GM23338 (cell line): ENCODE data around the gene GRN. TPM values are rescaled to one million over a fixed set of nuclear protein-coding genes. Genes with fewer than 3 reads are reported as not detected.

Experiments
- ATAC-seq: fragments of 200-7000 bp; cut with Tn5 transposase; 3 replicates; pipeline ENCODE4 v1.9.1; 2020
- DNase-seq: peaks from one replicate; pipeline ENCODE4 v3.0.0-alpha.2; 2015; ENCODE audit warnings: low spot score
- H2AFZ ChIP-seq: fragments of 200-600 bp; sonication (generic); 2 replicates; pipeline ENCODE4 v1.8.0; 2016; ENCODE audit warnings: antibody characterized with exemption, mild to moderate bottlenecking, moderate library complexity
- H3F3A ChIP-seq: fragments of 200-600 bp; sonication (generic); replicated peaks from 2 replicates; pipeline ENCODE4 v1.8.0; 2017; ENCODE audit warnings: antibody characterized with exemption, mixed run types, low read depth
- H3K27ac ChIP-seq: fragments of 200-600 bp; sonication (generic); 2 replicates; pipeline ENCODE4 v1.6.1; 2016; ENCODE audit warnings: low read depth
- H3K27me3 ChIP-seq: fragments of 200-600 bp; sonication (generic); 2 replicates; pipeline ENCODE4 v1.8.0; 2016; ENCODE audit warnings: mild to moderate bottlenecking, mixed run types, moderate library complexity; ENCODE audit not compliant: insufficient read depth
- H3K36me3 ChIP-seq: fragments of 200-600 bp; sonication (generic); 2 replicates; pipeline ENCODE4 v1.8.0; 2016; ENCODE audit warnings: mild to moderate bottlenecking; ENCODE audit not compliant: insufficient read depth
- H3K4me1 ChIP-seq: fragments of 200-600 bp; sonication (generic); 2 replicates; pipeline ENCODE4 v1.8.0; 2016; ENCODE audit warnings: mild to moderate bottlenecking, moderate library complexity; ENCODE audit not compliant: insufficient read depth
- H3K4me2 ChIP-seq: fragments of 200-600 bp; sonication (generic); 2 replicates; pipeline ENCODE4 v1.7.1; 2017; ENCODE audit warnings: mixed run types
- H3K4me3 ChIP-seq: fragments of 200-600 bp; sonication (generic); 2 replicates; pipeline ENCODE4 v1.6.1; 2016; ENCODE audit warnings: mixed run types
- H3K79me2 ChIP-seq: fragments of 200-600 bp; sonication (generic); replicated peaks from 2 replicates; pipeline ENCODE4 v1.8.0; 2017; ENCODE audit warnings: mild to moderate bottlenecking; ENCODE audit not compliant: insufficient read depth
- H3K9me2 ChIP-seq: fragments of 200-600 bp; sonication (generic); 2 replicates; pipeline ENCODE4 v1.8.0; 2017; ENCODE audit not compliant: insufficient read depth
- H4K20me1 ChIP-seq: fragments of 200-600 bp; sonication (generic); replicated peaks from 2 replicates; pipeline ENCODE4 v1.8.0; 2017; ENCODE audit warnings: mild to moderate bottlenecking; ENCODE audit not compliant: insufficient read depth
- H3K27ac Mint-ChIP-seq: 2 replicates; pipeline ENCODE4 v1.8.0; 2020; ENCODE audit warnings: inconsistent platforms, mild to moderate bottlenecking, moderate library complexity, mixed read lengths
- H3K27me3 Mint-ChIP-seq: 3 replicates; pipeline ENCODE4 v1.8.0; 2022; ENCODE audit warnings: low read depth, mild to moderate bottlenecking, moderate library complexity, mixed read lengths, inconsistent platforms; ENCODE audit not compliant: insufficient read depth, poor library complexity
- H3K36me3 Mint-ChIP-seq: 3 replicates; pipeline ENCODE4 v1.8.0; 2021; ENCODE audit warnings: low read depth, mild to moderate bottlenecking, inconsistent platforms, moderate library complexity, mixed read lengths
- H3K4me1 Mint-ChIP-seq: 3 replicates; pipeline ENCODE4 v1.8.0; 2020; ENCODE audit warnings: mild to moderate bottlenecking, inconsistent platforms, mixed read lengths
- H3K4me3 Mint-ChIP-seq: 3 replicates; pipeline ENCODE4 v1.8.0; 2021; ENCODE audit warnings: moderate library complexity, mild to moderate bottlenecking, inconsistent platforms, mixed read lengths
- H3K9me3 Mint-ChIP-seq: 3 replicates; pipeline ENCODE4 v1.8.0; 2020; ENCODE audit warnings: moderate library complexity, mild to moderate bottlenecking, inconsistent platforms, mixed read lengths
- CREB1 ChIP-seq: fragments of 250-450 bp; sonication (Bioruptor Pico); IDR thresholded peaks from 2 replicates; pipeline ENCODE4 v1.5.0; 2020; ENCODE audit warnings: low read depth, mild to moderate bottlenecking, moderate library complexity
- CTCF ChIP-seq, 2 experiments: fragments of 200-600 bp in 1 of 2; sonication (generic) in 1 of 2; conservative IDR thresholded peaks; 2 replicates each; pipeline versions ENCODE4 v1.5.1 to v1.6.1; 2016 to 2017; ENCODE audit warnings: antibody characterized with exemption in 2 of 2, low read depth in 2 of 2, mild to moderate bottlenecking in 2 of 2, moderate library complexity in 1 of 2
- ETS1 ChIP-seq: IDR thresholded peaks from 2 replicates; pipeline ENCODE4 v1.6.1; 2016; ENCODE audit warnings: antibody characterized with exemption
- EZH2 ChIP-seq: fragments of 200-600 bp; sonication (generic); IDR thresholded peaks from one replicate; pipeline ENCODE4 v1.8.0; 2017; ENCODE audit warnings: antibody characterized with exemption, mild to moderate bottlenecking, low read depth; ENCODE audit not compliant: unreplicated experiment
- EZH2phosphoT487 ChIP-seq: fragments of 200-600 bp; sonication (generic); IDR thresholded peaks from one replicate; pipeline ENCODE4 v1.8.1; 2018; ENCODE audit warnings: antibody characterized with exemption; ENCODE audit not compliant: unreplicated experiment
- JUNB ChIP-seq: IDR thresholded peaks from one replicate; pipeline ENCODE4 v1.6.1; 2016; ENCODE audit warnings: antibody characterized with exemption; ENCODE audit not compliant: unreplicated experiment
- NANOG ChIP-seq: IDR thresholded peaks from 2 replicates; pipeline ENCODE4 v1.6.1; 2016; ENCODE audit warnings: antibody characterized with exemption, borderline replicate concordance
- POLR2AphosphoS5 ChIP-seq: IDR thresholded peaks from 2 replicates; pipeline ENCODE4 v1.6.1; 2016; ENCODE audit warnings: antibody characterized with exemption, low read depth
- STAT1 ChIP-seq: IDR thresholded peaks from one replicate; pipeline ENCODE4 v1.6.1; 2016; ENCODE audit warnings: antibody characterized with exemption; ENCODE audit not compliant: unreplicated experiment
- ZNF114 ChIP-seq: fragments of 250-450 bp; sonication (Bioruptor Pico); IDR thresholded peaks from 2 replicates; pipeline ENCODE4 v1.5.0; 2020; ENCODE audit warnings: mild to moderate bottlenecking, moderate library complexity
- ZNF331 ChIP-seq: fragments of 250-450 bp; sonication (Bioruptor Pico); IDR thresholded peaks from 2 replicates; pipeline ENCODE4 v1.5.0; 2020; ENCODE audit warnings: low read depth, mild to moderate bottlenecking, moderate library complexity
- polyA plus RNA-seq: library from polyadenylated mRNA; unstranded; fragments of >200 nt; fragmentation: Nextera tagmentation; extraction: Ambion mirVana; gene quantifications from 2 replicates; pipeline ENCODE4 v1.2.1, GENCODE V29; 2016
- total RNA-seq: library from RNA; depleted of rRNA; stranded (reverse); fragments of >200 nt; shearing (Covaris generic); gene quantifications from 2 replicates; pipeline ENCODE4 v1.2.3, GENCODE V29; 2014
- TF ChIP-seq, protein P1 (sequence below): fragments of 250-450 bp; sonication (Bioruptor Pico); IDR thresholded peaks from 2 replicates; pipeline ENCODE4 v1.5.0; 2020; ENCODE audit warnings: mild to moderate bottlenecking, moderate library complexity
- TF ChIP-seq, protein P2 (sequence below): IDR thresholded peaks from one replicate; pipeline ENCODE4 v1.6.1; 2018; ENCODE audit warnings: antibody characterized with exemption; ENCODE audit not compliant: unreplicated experiment

GRN gene
- total and polyA plus RNA-seq, 2 experiments from 2014 or later = 101 to 216 TPM

GRCh38 chr17:44348234-44348987 is 3.3 kb downstream of the GRN start:
- Histone ChIP-seq H4K20me1 (peaks cover 3% of the 10 kb centered on the region; the same call in 1 of the 2 replicates), H3K36me3 (no peaks in the 10 kb centered on the region), H3K4me2 (no peak overlapping the region), H3K9me2 (no peaks in the 10 kb centered on the region), H3F3A (peaks cover 3% of the 10 kb centered on the region; the same call in 1 of the 2 replicates), H3K27ac (no peak overlapping the region), H3K4me1 (peaks cover 7% of the 10 kb centered on the region; the same call in 1 of the 2 replicates), H3K79me2 (peaks cover 4% of the 10 kb centered on the region; the same call in 1 of the 2 replicates), H3K4me3 (no peak overlapping the region), H2AFZ (no peak overlapping the region), H3K27me3 (peaks cover 6% of the 10 kb centered on the region; the same call in 1 of the 2 replicates)
- Mint-ChIP-seq H3K4me1 (peaks cover 12% of the 10 kb centered on the region), H3K36me3 (peaks cover 8% of the 10 kb centered on the region; the same call in 2 of the 3 replicates), H3K27ac (no peak overlapping the region), H3K27me3 (peaks cover 26% of the 10 kb centered on the region), H3K4me3 (no peak overlapping the region), H3K9me3 (peaks cover 3% of the 10 kb centered on the region; the same call in 1 of the 3 replicates)
- TF ChIP-seq EZH2 (no peak), POLR2AphosphoS5 (no peak), JUNB (no peak), CTCF (conservative IDR thresholded peaks at IDR 0.05; ENCODE audit: low read depth in 2 of 2) (no peak), STAT1 (no peak), ZNF331 (CRISPR knock-in tag) (no peak), NANOG (no peak), CREB1 (CRISPR knock-in tag) (no peak), EZH2phosphoT487 (no peak), ETS1 (no peak), ZNF114 (CRISPR knock-in tag) (no peak)
- TF ChIP-seq, protein P1, sequence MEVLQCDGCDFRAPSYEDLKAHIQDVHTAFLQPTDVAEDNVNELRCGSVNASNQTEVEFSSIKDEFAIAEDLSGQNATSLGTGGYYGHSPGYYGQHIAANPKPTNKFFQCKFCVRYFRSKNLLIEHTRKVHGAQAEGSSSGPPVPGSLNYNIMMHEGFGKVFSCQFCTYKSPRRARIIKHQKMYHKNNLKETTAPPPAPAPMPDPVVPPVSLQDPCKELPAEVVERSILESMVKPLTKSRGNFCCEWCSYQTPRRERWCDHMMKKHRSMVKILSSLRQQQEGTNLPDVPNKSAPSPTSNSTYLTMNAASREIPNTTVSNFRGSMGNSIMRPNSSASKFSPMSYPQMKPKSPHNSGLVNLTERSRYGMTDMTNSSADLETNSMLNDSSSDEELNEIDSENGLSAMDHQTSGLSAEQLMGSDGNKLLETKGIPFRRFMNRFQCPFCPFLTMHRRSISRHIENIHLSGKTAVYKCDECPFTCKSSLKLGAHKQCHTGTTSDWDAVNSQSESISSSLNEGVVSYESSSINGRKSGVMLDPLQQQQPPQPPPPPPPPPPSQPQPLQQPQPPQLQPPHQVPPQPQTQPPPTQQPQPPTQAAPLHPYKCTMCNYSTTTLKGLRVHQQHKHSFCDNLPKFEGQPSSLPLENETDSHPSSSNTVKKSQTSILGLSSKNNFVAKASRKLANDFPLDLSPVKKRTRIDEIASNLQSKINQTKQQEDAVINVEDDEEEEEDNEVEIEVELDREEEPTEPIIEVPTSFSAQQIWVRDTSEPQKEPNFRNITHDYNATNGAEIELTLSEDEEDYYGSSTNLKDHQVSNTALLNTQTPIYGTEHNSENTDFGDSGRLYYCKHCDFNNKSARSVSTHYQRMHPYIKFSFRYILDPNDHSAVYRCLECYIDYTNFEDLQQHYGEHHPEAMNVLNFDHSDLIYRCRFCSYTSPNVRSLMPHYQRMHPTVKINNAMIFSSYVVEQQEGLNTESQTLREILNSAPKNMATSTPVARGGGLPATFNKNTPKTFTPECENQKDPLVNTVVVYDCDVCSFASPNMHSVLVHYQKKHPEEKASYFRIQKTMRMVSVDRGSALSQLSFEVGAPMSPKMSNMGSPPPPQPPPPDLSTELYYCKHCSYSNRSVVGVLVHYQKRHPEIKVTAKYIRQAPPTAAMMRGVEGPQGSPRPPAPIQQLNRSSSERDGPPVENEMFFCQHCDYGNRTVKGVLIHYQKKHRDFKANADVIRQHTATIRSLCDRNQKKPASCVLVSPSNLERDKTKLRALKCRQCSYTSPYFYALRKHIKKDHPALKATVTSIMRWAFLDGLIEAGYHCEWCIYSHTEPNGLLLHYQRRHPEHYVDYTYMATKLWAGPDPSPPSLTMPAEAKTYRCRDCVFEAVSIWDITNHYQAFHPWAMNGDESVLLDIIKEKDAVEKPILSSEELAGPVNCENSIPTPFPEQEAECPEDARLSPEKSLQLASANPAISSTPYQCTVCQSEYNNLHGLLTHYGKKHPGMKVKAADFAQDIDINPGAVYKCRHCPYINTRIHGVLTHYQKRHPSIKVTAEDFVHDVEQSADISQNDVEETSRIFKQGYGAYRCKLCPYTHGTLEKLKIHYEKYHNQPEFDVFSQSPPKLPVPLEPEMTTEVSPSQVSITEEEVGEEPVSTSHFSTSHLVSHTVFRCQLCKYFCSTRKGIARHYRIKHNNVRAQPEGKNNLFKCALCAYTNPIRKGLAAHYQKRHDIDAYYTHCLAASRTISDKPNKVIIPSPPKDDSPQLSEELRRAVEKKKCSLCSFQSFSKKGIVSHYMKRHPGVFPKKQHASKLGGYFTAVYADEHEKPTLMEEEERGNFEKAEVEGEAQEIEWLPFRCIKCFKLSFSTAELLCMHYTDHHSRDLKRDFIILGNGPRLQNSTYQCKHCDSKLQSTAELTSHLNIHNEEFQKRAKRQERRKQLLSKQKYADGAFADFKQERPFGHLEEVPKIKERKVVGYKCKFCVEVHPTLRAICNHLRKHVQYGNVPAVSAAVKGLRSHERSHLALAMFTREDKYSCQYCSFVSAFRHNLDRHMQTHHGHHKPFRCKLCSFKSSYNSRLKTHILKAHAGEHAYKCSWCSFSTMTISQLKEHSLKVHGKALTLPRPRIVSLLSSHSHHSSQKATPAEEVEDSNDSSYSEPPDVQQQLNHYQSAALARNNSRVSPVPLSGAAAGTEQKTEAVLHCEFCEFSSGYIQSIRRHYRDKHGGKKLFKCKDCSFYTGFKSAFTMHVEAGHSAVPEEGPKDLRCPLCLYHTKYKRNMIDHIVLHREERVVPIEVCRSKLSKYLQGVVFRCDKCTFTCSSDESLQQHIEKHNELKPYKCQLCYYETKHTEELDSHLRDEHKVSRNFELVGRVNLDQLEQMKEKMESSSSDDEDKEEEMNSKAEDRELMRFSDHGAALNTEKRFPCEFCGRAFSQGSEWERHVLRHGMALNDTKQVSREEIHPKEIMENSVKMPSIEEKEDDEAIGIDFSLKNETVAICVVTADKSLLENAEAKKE (CRISPR knock-in tag) = no peak
- TF ChIP-seq, protein P2, sequence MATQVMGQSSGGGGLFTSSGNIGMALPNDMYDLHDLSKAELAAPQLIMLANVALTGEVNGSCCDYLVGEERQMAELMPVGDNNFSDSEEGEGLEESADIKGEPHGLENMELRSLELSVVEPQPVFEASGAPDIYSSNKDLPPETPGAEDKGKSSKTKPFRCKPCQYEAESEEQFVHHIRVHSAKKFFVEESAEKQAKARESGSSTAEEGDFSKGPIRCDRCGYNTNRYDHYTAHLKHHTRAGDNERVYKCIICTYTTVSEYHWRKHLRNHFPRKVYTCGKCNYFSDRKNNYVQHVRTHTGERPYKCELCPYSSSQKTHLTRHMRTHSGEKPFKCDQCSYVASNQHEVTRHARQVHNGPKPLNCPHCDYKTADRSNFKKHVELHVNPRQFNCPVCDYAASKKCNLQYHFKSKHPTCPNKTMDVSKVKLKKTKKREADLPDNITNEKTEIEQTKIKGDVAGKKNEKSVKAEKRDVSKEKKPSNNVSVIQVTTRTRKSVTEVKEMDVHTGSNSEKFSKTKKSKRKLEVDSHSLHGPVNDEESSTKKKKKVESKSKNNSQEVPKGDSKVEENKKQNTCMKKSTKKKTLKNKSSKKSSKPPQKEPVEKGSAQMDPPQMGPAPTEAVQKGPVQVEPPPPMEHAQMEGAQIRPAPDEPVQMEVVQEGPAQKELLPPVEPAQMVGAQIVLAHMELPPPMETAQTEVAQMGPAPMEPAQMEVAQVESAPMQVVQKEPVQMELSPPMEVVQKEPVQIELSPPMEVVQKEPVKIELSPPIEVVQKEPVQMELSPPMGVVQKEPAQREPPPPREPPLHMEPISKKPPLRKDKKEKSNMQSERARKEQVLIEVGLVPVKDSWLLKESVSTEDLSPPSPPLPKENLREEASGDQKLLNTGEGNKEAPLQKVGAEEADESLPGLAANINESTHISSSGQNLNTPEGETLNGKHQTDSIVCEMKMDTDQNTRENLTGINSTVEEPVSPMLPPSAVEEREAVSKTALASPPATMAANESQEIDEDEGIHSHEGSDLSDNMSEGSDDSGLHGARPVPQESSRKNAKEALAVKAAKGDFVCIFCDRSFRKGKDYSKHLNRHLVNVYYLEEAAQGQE = no peak
- DNase-seq = no peak
- no peak for ATAC-seq
